Measurements from ENCODE around the gene SYP. TPM values are rescaled to one million over a fixed set of nuclear protein-coding genes. Genes with fewer than 3 reads are reported as not detected.

SYP gene
- total RNA-seq, 1 donor from 2014 or later, result 0.82 TPM

- no peak for TF ChIP-seq CTCF (IDR thresholded peaks at IDR 0.05)
- Mint-ChIP-seq H3K4me1 (peaks cover 42% of the 10 kb centered on the region), H3K36me3 (ENCODE audit: low read depth) (peaks cover 2% of the 10 kb centered on the region), H3K9me3 (no peaks in the 10 kb centered on the region), H3K27ac (no peak overlapping the region), H3K4me3 (no peak overlapping the region), H3K27me3 (no peaks in the 10 kb centered on the region)
- intact Hi-C loops (cut with micrococcal nuclease), result no loop called here
- ATAC-seq (ENCODE audit: low read depth) (no peak), DNase-seq (no peak)
- POLR2A ChIA-PET, result interaction anchor here (4.6 kb wide), 1 partner anchor 21 kb away, joined by 48 read pairs; no protein-coding TSS in a partner anchor
- CTCF ChIA-PET, result interaction anchor here (2.0 kb wide), 1 partner anchor 22 kb away, joined by 6 read pairs; no protein-coding TSS in a partner anchor
Measured at GRCh38 chrX:49188468-49189076, 11.4 kb downstream of the SYP start.

- Mint-ChIP-seq H3K27ac (no peak overlapping the region), H3K36me3 (ENCODE audit: low read depth) (peaks cover 5% of the 10 kb centered on the region), H3K4me3 (no peak overlapping the region), H3K27me3 (no peaks in the 10 kb centered on the region), H3K4me1 (peaks cover 39% of the 10 kb centered on the region), H3K9me3 (no peaks in the 10 kb centered on the region)
- intact Hi-C loops (cut with micrococcal nuclease), result no loop called here
- CTCF ChIA-PET, result no interaction called here
- ATAC-seq (ENCODE audit: low read depth) (no peak), DNase-seq (no peak)
- no peak for TF ChIP-seq CTCF (IDR thresholded peaks at IDR 0.05)
- POLR2A ChIA-PET, result interaction anchor here (0.6 kb wide), 1 partner anchor 24 kb away, joined by 8 read pairs; no protein-coding TSS in a partner anchor
Measured at GRCh38 chrX:49187526-49187925, 12.5 kb downstream of the SYP start.

- Mint-ChIP-seq H3K27me3 (no peaks in the 10 kb centered on the region), H3K4me1 (peaks cover 36% of the 10 kb centered on the region), H3K4me3 (peak overlapping the region; percentile 28), H3K27ac (peak overlapping the region; percentile 35), H3K36me3 (ENCODE audit: low read depth) (peaks cover 10% of the 10 kb centered on the region), H3K9me3 (no peaks in the 10 kb centered on the region)
- TF ChIP-seq CTCF (IDR thresholded peaks at IDR 0.05), result no peak
- DNase-seq, result no peak
- CTCF ChIA-PET, result no interaction called here
- POLR2A ChIA-PET, result interaction anchor here (0.6 to 0.9 kb wide), 2 partner anchors 23 to 31 kb away, joined by 3 to 8 read pairs; no protein-coding TSS in a partner anchor
- intact Hi-C loops (cut with micrococcal nuclease), result no loop called here
- ATAC-seq (ENCODE audit: low read depth), result no peak
Measured at GRCh38 chrX:49187028-49187394, 13.0 kb downstream of the SYP start.

GRCh38 chrX:49186125-49187027, 13.6 kb downstream of the SYP start, which contains the start of gene PRICKLE3:
Gene PRICKLE3 (minus strand): TSS chrX:49186373. CDS start chrX:49186297, 76 bp downstream.
- H3K36me3 Mint-ChIP-seq (ENCODE audit: low read depth), result peaks cover 10% of the 10 kb centered on the region
- H3K27me3 Mint-ChIP-seq, result no peaks in the 10 kb centered on the region
- peaks cover 34% of the 10 kb centered on the region for H3K4me1 Mint-ChIP-seq
- POLR2A ChIA-PET, result interaction anchor here (0.6 to 0.9 kb wide), 3 partner anchors 23 to 1340 kb away, joined by 3 to 8 read pairs (median 3); no protein-coding TSS in a partner anchor
- no peaks in the 10 kb centered on the region for H3K9me3 Mint-ChIP-seq
- peak; percentile 68 for DNase-seq
- peak; percentile 25 for ATAC-seq (ENCODE audit: low read depth)
- TF ChIP-seq CTCF (IDR thresholded peaks at IDR 0.05), result no peak
- CTCF ChIA-PET, result no interaction called here
- peak within 1 kb of the TSS; percentile 79 for H3K4me3 Mint-ChIP-seq
- peak within 1 kb of the TSS; percentile 82 for H3K27ac Mint-ChIP-seq
- intact Hi-C loops (cut with micrococcal nuclease), result loop anchor here (1.0 kb wide), 2 partner anchors 14 to 20 kb away; no protein-coding TSS in a partner anchor
